H1 (cell line): ENCODE data around the gene C1orf174. TPM values are rescaled to one million over a fixed set of nuclear protein-coding genes. Genes with fewer than 3 reads are reported as not detected.
A peak's percentile ranks its signal among the peaks of the same experiment; 100 is the strongest.

Source experiments
- CTCF ChIA-PET: fragments of 300-600 bp; sonication (Branson Sonifier 250); formaldehyde crosslinking; loops from one replicate; lab custom pipeline; 2021; ENCODE audit not compliant: partially characterized antibody; lab: Charles Lee
- POLR2A ChIA-PET: fragments of 300-600 bp; sonication (Branson Sonifier 250); formaldehyde crosslinking; loops from one replicate; lab custom pipeline; 2021; ENCODE audit warnings: inconsistent platforms; ENCODE audit not compliant: partially characterized antibody; lab: Charles Lee
- DNase-seq, 2 experiments: peaks; one replicate each; pipeline versions ENCODE4 v3.0.0 to v3.0.0-alpha.2; 2010 to 2022; ENCODE audit warnings: low spot score in 2 of 2, low read depth in 1 of 2, mixed read lengths in 1 of 2
- FAIRE-seq: peaks from 2 replicates; lab custom pipeline; 2011; peaks lifted over from hg19 to GRCh38; lab: Jason Lieb, UNC
- H2AFZ ChIP-seq: 2 replicates; pipeline ENCODE4 v1.8.1; 2012; ENCODE audit warnings: low read length, inconsistent platforms
- H2AK5ac ChIP-seq: 2 replicates; pipeline ENCODE4 v1.6.1; 2013; ENCODE audit warnings: low read depth, low read length
- H2BK120ac ChIP-seq: replicated peaks from 2 replicates; pipeline ENCODE3; 2013; ENCODE audit warnings: low read depth, low read length, inconsistent platforms
- H2BK12ac ChIP-seq: 2 replicates; pipeline ENCODE4 v1.6.1; 2013; ENCODE audit warnings: low read depth, low read length
- H2BK15ac ChIP-seq: 2 replicates; pipeline ENCODE4 v1.6.1; 2013; ENCODE audit warnings: low read length
- H2BK20ac ChIP-seq: 2 replicates; pipeline ENCODE4 v1.6.1; 2013; ENCODE audit warnings: low read length
- H2BK5ac ChIP-seq: 2 replicates; pipeline ENCODE4 v1.6.1; 2013; ENCODE audit warnings: low read depth, low read length
- H3K14ac ChIP-seq: 2 replicates; pipeline ENCODE4 v1.6.1; 2013; ENCODE audit warnings: inconsistent platforms; ENCODE audit not compliant: insufficient read length
- H3K18ac ChIP-seq: 2 replicates; pipeline ENCODE4 v1.6.1; 2013; ENCODE audit warnings: low read length; ENCODE audit errors: extremely low read depth
- H3K23ac ChIP-seq: 2 replicates; pipeline ENCODE4 v1.6.1; 2013; ENCODE audit warnings: inconsistent platforms; ENCODE audit not compliant: insufficient read length
- H3K23me2 ChIP-seq: 2 replicates; pipeline ENCODE4 v1.6.1; 2013; ENCODE audit warnings: low read depth, low read length
- H3K27ac ChIP-seq: 2 replicates; pipeline ENCODE4 v1.6.1; 2011; ENCODE audit warnings: low read depth, low read length, inconsistent platforms
- H3K27me3 ChIP-seq, 4 experiments: replicated peaks in 1 of 4; 1 replicate in 1 of 4; 2 replicates in 3 of 4; pipeline versions ENCODE4 v1.6.1 to v1.8.1; 2011 to 2013; ENCODE audit warnings: low read length in 3 of 4, mild to moderate bottlenecking in 3 of 4, inconsistent platforms in 2 of 4, mixed read lengths in 2 of 4, moderate library complexity in 1 of 4; ENCODE audit not compliant: control insufficient read depth in 3 of 4, insufficient read depth in 3 of 4; ENCODE audit errors: extremely low read depth in 1 of 4
- H3K36me3 ChIP-seq, 4 experiments: 2 replicates each; pipeline versions ENCODE4 v1.6.1 to v1.8.1; 2011 to 2013; ENCODE audit warnings: mild to moderate bottlenecking in 4 of 4, low read length in 3 of 4, moderate library complexity in 2 of 4, control low read depth in 1 of 4, inconsistent platforms in 1 of 4; ENCODE audit not compliant: insufficient read depth in 4 of 4, control insufficient read depth in 2 of 4
- H3K4ac ChIP-seq: replicated peaks from 2 replicates; pipeline ENCODE3; 2013; ENCODE audit warnings: low read length, low read depth, mixed read lengths, inconsistent platforms; ENCODE audit not compliant: insufficient read length
- H3K4me1 ChIP-seq, 4 experiments: replicated peaks in 1 of 4; 1 replicate in 1 of 4; 2 replicates in 3 of 4; pipeline versions ENCODE4 v1.6.1 to v1.8.1; 2011 to 2013; ENCODE audit warnings: low read length in 3 of 4, inconsistent platforms in 2 of 4, mixed read lengths in 1 of 4; ENCODE audit not compliant: insufficient read depth in 4 of 4, control insufficient read depth in 3 of 4
- H3K4me2 ChIP-seq, 2 experiments: 2 replicates each; pipeline versions ENCODE4 v1.6.1 to v1.8.1; 2011 to 2013; ENCODE audit warnings: low read depth in 2 of 2, low read length in 2 of 2, control low read depth in 1 of 2, inconsistent platforms in 1 of 2, mild to moderate bottlenecking in 1 of 2; ENCODE audit not compliant: insufficient read depth in 1 of 2
- H3K4me3 ChIP-seq, 4 experiments: fragments of 200-600, 300-600 bp in 1 of 4; sonication (generic), shearing (Covaris generic), sonication (Bioruptor Twin) in 1 of 4; 2 replicates each; pipeline versions ENCODE4 v1.5.1 to v1.8.1; 2011 to 2016; ENCODE audit warnings: low read length in 4 of 4, low read depth in 3 of 4, control low read depth in 2 of 4, inconsistent platforms in 2 of 4, mild to moderate bottlenecking in 2 of 4, mixed read lengths in 1 of 4, moderate library complexity in 1 of 4; ENCODE audit not compliant: insufficient read depth in 2 of 4; ENCODE audit errors: extremely low read depth in 1 of 4
- H3K56ac ChIP-seq: replicated peaks from 2 replicates; pipeline ENCODE3; 2013; ENCODE audit warnings: low read depth, mild to moderate bottlenecking, mixed read lengths, low read length, inconsistent platforms; ENCODE audit not compliant: insufficient read length
- H3K79me1 ChIP-seq: 2 replicates; pipeline ENCODE4 v1.6.1; 2013; ENCODE audit warnings: low read depth, low read length, control low read depth
- H3K79me2 ChIP-seq, 2 experiments: 2 replicates each; pipeline versions ENCODE4 v1.6.1 to v1.8.1; 2012 to 2013; ENCODE audit warnings: low read length in 2 of 2, mild to moderate bottlenecking in 2 of 2, inconsistent platforms in 1 of 2; ENCODE audit not compliant: insufficient read depth in 2 of 2, control insufficient read depth in 1 of 2
- H3K9ac ChIP-seq, 4 experiments: replicated peaks in 1 of 4; 1 replicate in 1 of 4; 2 replicates in 3 of 4; pipeline versions ENCODE4 v1.6.1 to v1.8.1; 2011 to 2013; ENCODE audit warnings: low read depth in 3 of 4, low read length in 3 of 4, control low read depth in 2 of 4, mild to moderate bottlenecking in 2 of 4, moderate library complexity in 2 of 4, inconsistent platforms in 1 of 4; ENCODE audit errors: extremely low read depth in 1 of 4
- H3K9me3 ChIP-seq, 2 experiments: 2 replicates each; pipeline versions ENCODE4 v1.6.1 to v1.8.1; 2012 to 2013; ENCODE audit warnings: mild to moderate bottlenecking in 2 of 2, moderate library complexity in 2 of 2, control low read depth in 1 of 2, inconsistent platforms in 1 of 2, low read depth in 1 of 2, low read length in 1 of 2, mixed read lengths in 1 of 2; ENCODE audit not compliant: insufficient read depth in 2 of 2
- H4K20me1 ChIP-seq, 2 experiments: replicated peaks in 1 of 2; 2 replicates each; pipeline versions ENCODE3 to v1.8.1; 2011 to 2013; ENCODE audit warnings: inconsistent platforms in 2 of 2, low read length in 2 of 2, mild to moderate bottlenecking in 1 of 2; ENCODE audit not compliant: insufficient read depth in 2 of 2, control insufficient read depth in 1 of 2
- H4K5ac ChIP-seq: 2 replicates; pipeline ENCODE4 v1.6.1; 2013; ENCODE audit warnings: low read length, low read depth, mixed read lengths, inconsistent platforms; ENCODE audit not compliant: insufficient read length
- H4K8ac ChIP-seq: 2 replicates; pipeline ENCODE4 v1.8.0; 2013; ENCODE audit warnings: mild to moderate bottlenecking, moderate library complexity, low read length, inconsistent platforms; ENCODE audit not compliant: insufficient read depth; ENCODE audit errors: extremely low read depth
- H4K91ac ChIP-seq: replicated peaks from 2 replicates; pipeline ENCODE3; 2013; ENCODE audit warnings: low read length, mixed read lengths, inconsistent platforms; ENCODE audit not compliant: insufficient read length
- CBX5 ChIP-seq: fragments of 300-800, 300-1000 bp; sonication (generic); IDR thresholded peaks from 2 replicates; pipeline ENCODE4 v1.7.1; 2016; ENCODE audit warnings: antibody characterized with exemption, low read length, low read depth
- GTF2F1 ChIP-seq: IDR thresholded peaks from 2 replicates; pipeline ENCODE4 v1.6.1; 2012; ENCODE audit warnings: low read depth, low read length, improper control_type of control experiment, borderline replicate concordance
- HDAC2 ChIP-seq, 2 experiments: fragments of 300-600 bp in 1 of 2; sonication (generic) in 1 of 2; IDR thresholded peaks; 2 replicates each; pipeline ENCODE4 v1.6.1; 2011 to 2012; ENCODE audit warnings: low read depth in 2 of 2, low read length in 2 of 2, mild to moderate bottlenecking in 2 of 2, moderate library complexity in 2 of 2, borderline replicate concordance in 1 of 2, inconsistent platforms in 1 of 2
- HDAC6 ChIP-seq: IDR thresholded peaks from one replicate; pipeline ENCODE4 v1.7.1; 2012; ENCODE audit warnings: low read depth, mild to moderate bottlenecking, inconsistent platforms, low read length, moderate library complexity
- JUN ChIP-seq: IDR thresholded peaks from 2 replicates; pipeline ENCODE4 v1.6.1; 2011; ENCODE audit warnings: low read depth, mild to moderate bottlenecking, improper control_type of control experiment, low read length
- MAFK ChIP-seq: IDR thresholded peaks from 2 replicates; pipeline ENCODE4 v1.6.1; 2012; ENCODE audit warnings: low read depth, mild to moderate bottlenecking, improper control_type of control experiment, low read length
- RAD21 ChIP-seq, 2 experiments: IDR thresholded peaks in 1 of 2; conservative IDR thresholded peaks in 1 of 2; 2 replicates each; pipeline ENCODE4 v1.6.1; 2011; ENCODE audit warnings: low read depth in 2 of 2, low read length in 2 of 2, improper control_type of control experiment in 1 of 2, inconsistent platforms in 1 of 2, mild to moderate bottlenecking in 1 of 2, moderate library complexity in 1 of 2
- SRF ChIP-seq: IDR thresholded peaks from 2 replicates; pipeline ENCODE4 v1.6.1; 2011; ENCODE audit warnings: mild to moderate bottlenecking, low read depth, low read length, moderate library complexity
- TAF7 ChIP-seq: optimal IDR thresholded peaks from 2 replicates; pipeline ENCODE3; 2011; ENCODE audit warnings: low read depth, mild to moderate bottlenecking, inconsistent platforms, low read length, moderate library complexity, borderline replicate concordance
- WGBS, 2 experiments: shearing (Covaris generic) in 1 of 2; methylation state at CpG; one replicate each; pipeline versions ENCODE4 v1.1.6 to v1.1.7; 2013 to 2015; ENCODE audit warnings: low lambda C conversion rate in 2 of 2, mixed read lengths in 2 of 2, inconsistent platforms in 1 of 2, low coverage in 1 of 2, missing lambda C conversion rate in 1 of 2; ENCODE audit not compliant: insufficient replicate concordance in 2 of 2, insufficient coverage in 1 of 2, insufficient read length in 1 of 2; ENCODE audit errors: extremely low coverage in 1 of 2, missing lambda C conversion rate in 1 of 2; 5-methylcytosine and 5-hydroxymethylcytosine counted together
- polyA plus RNA-seq, 7 experiments: library from polyadenylated mRNA; depleted of rRNA in 3 of 7; stranded (reverse) in 5 of 7; unstranded in 2 of 7; fragments of >200 nt in 5 of 7; fragments of 200-250 nt in 2 of 7; gene quantifications; 1 replicate in 5 of 7; 2 replicates in 1 of 7; 4 replicates in 1 of 7; pipeline versions ENCODE4 v1.2.1 to v1.2.3, GENCODE V29; 2011 to 2013; ENCODE audit warnings: missing spikeins in 2 of 7, mixed read lengths in 2 of 7
- total RNA-seq: library from RNA; stranded (reverse); fragmentation: NEBNext Ultra II Directional; extraction: Animal tissue kit (Norgen Biotek cat#: 25700); gene quantifications from 2 replicates; pipeline ENCODE4 v1.2.1, GENCODE V29; 2021

C1orf174 gene
- total and polyA plus RNA-seq, 2 of the 8 experiments (the other 6 are each of a cell fraction or from before 2014, with no cell fraction given) = 28.4 to 32.4 TPM

- Histone ChIP-seq H3K23ac (no peak overlapping the region), H3K4me1 (no peaks in the 10 kb centered on the region), H3K14ac (no peak overlapping the region), H2BK120ac (no peak overlapping the region), H3K18ac (no peak overlapping the region), H3K79me2 (no peaks in the 10 kb centered on the region), H2AFZ (no peak overlapping the region), H3K4me2 (no peak overlapping the region), H4K8ac (no peak overlapping the region), H4K20me1 (peaks cover 0 to 12% of the 10 kb centered on the region in 2 experiments), H3K4ac (no peak overlapping the region), H2AK5ac (peak overlapping the region; percentile 34), H4K91ac (peak overlapping the region; percentile 11), H3K9me3 (peaks cover 0 to 6% of the 10 kb centered on the region in 2 experiments; a peak in 1 of 4 replicates), H4K5ac (no peak overlapping the region), H3K9ac (no peak overlapping the region), H2BK15ac (no peak overlapping the region), H3K27ac (no peak overlapping the region), H2BK20ac (no peak overlapping the region), H3K23me2 (peaks cover 16% of the 10 kb centered on the region; the same call in 1 of the 2 replicates), H2BK12ac (peak overlapping the region; percentile 52; the same call in 1 of the 2 replicates), H3K27me3 (peaks cover 0 to 8% (median 0%) of the 10 kb centered on the region in 4 experiments; a peak in 1 of 7 replicates), H3K79me1 (peaks cover 4% of the 10 kb centered on the region; the same call in 1 of the 2 replicates), H3K36me3 (no peaks in the 10 kb centered on the region; a peak in 1 of 8 replicates), H3K4me3 (no peak overlapping the region), H2BK5ac (no peak overlapping the region), H3K56ac (peak overlapping the region; percentile 80)
- DNase-seq (no peak), FAIRE-seq (no peak)
- ChIA-PET CTCF (no interaction called here), POLR2A (no interaction called here)
- TF ChIP-seq MAFK = no peak
- TF ChIP-seq SRF = no peak
- TF ChIP-seq TAF7 = no peak
- TF ChIP-seq HDAC6 = no peak
- no peak for TF ChIP-seq CBX5
- TF ChIP-seq GTF2F1 = no peak
- no peak for TF ChIP-seq JUN
- TF ChIP-seq HDAC2 (IDR thresholded peaks at IDR 0.05; ENCODE audit: borderline replicate concordance in 1 of 2, low read depth in 2 of 2, low read length in 2 of 2) = no peak
- TF ChIP-seq RAD21 (IDR thresholded peaks at IDR 0.05 in 1 of 2, conservative IDR thresholded peaks at IDR 0.05 in 1 of 2; ENCODE audit: low read depth in 2 of 2, low read length in 2 of 2) = no peak
- 91 to 100% methylated on average over 1 to 9 of the region's 10 CpGs for WGBS, 2 experiments
Measured at GRCh38 chr1:3930301-3931006, 30.4 kb upstream of the C1orf174 start.
